ENCODE data around the gene LMOD2.

LMOD2 gene

GRCh38 chr7:123674399-123675180, 18.9 kb downstream of the LMOD2 start:
- WGBS = 87% methylated on average over 2 of the region's 2 CpGs
- H3K27me3 ChIP-seq (ENCODE audit: insufficient read depth, low read length) = no peaks in the 10 kb centered on the region
- H3K27ac ChIP-seq (ENCODE audit: low read depth, low read length) = no peak overlapping the region
- H3K4me3 ChIP-seq (ENCODE audit: low read length) = no peak overlapping the region
- no peaks in the 10 kb centered on the region for H3K4me1 ChIP-seq (ENCODE audit: insufficient read depth, low read length)
- H3K9ac ChIP-seq (ENCODE audit: low read depth, low read length) = no peak overlapping the region
- H3K36me3 ChIP-seq (ENCODE audit: insufficient read depth, low read length) = peaks cover 3% of the 10 kb centered on the region; the same call in 1 of the 2 replicates
- no peaks in the 10 kb centered on the region for H3K9me3 ChIP-seq (ENCODE audit: insufficient read depth, low read depth, low read length)

- Histone ChIP-seq H3K27ac (ENCODE audit: low read depth, low read length) (no peak overlapping the region), H3K9ac (ENCODE audit: low read depth, low read length) (no peak overlapping the region), H3K27me3 (ENCODE audit: insufficient read depth, low read length) (no peaks in the 10 kb centered on the region), H3K4me1 (ENCODE audit: insufficient read depth, low read length) (0 out of 2 replicates have a peak, but pooled peaks cover 2% of the 10 kb centered on the region), H3K4me3 (ENCODE audit: low read length) (no peak overlapping the region), H3K36me3 (ENCODE audit: insufficient read depth, low read length) (peaks cover 5% of the 10 kb centered on the region; the same call in 1 of the 2 replicates), H3K9me3 (ENCODE audit: insufficient read depth, low read depth, low read length) (no peaks in the 10 kb centered on the region)
Measured at GRCh38 chr7:123675181-123675473, 19.5 kb downstream of the LMOD2 start.

- 100% methylated on average over 2 of the region's 2 CpGs for WGBS
- Histone ChIP-seq H3K27me3 (ENCODE audit: insufficient read depth, low read length) (no peaks in the 10 kb centered on the region), H3K36me3 (ENCODE audit: insufficient read depth, low read length) (peaks cover 22% of the 10 kb centered on the region), H3K4me3 (ENCODE audit: low read length) (no peak overlapping the region), H3K9ac (ENCODE audit: low read depth, low read length) (no peak overlapping the region), H3K9me3 (ENCODE audit: insufficient read depth, low read depth, low read length) (no peaks in the 10 kb centered on the region), H3K4me1 (ENCODE audit: insufficient read depth, low read length) (0 out of 2 replicates have a peak, but pooled peaks cover 4% of the 10 kb centered on the region), H3K27ac (ENCODE audit: low read depth, low read length) (no peak overlapping the region)
Measured at GRCh38 chr7:123677061-123677715, 21.5 kb downstream of the LMOD2 start.

GRCh38 chr7:123679614-123680013, 23.9 kb downstream of the LMOD2 start:
- peaks cover 42% of the 10 kb centered on the region for H3K36me3 ChIP-seq (ENCODE audit: insufficient read depth, low read length)
- 0 out of 2 replicates have a peak, but pooled peaks cover 4% of the 10 kb centered on the region for H3K4me1 ChIP-seq (ENCODE audit: insufficient read depth, low read length)
- no peaks in the 10 kb centered on the region for H3K27me3 ChIP-seq (ENCODE audit: insufficient read depth, low read length)
- no peaks in the 10 kb centered on the region for H3K9me3 ChIP-seq (ENCODE audit: insufficient read depth, low read depth, low read length)
- WGBS = 100% methylated on average over 3 of the region's 3 CpGs
- no peak overlapping the region for H3K9ac ChIP-seq (ENCODE audit: low read depth, low read length)
- no peak overlapping the region for H3K4me3 ChIP-seq (ENCODE audit: low read length)
- no peak overlapping the region for H3K27ac ChIP-seq (ENCODE audit: low read depth, low read length)

- H3K36me3 ChIP-seq (ENCODE audit: insufficient read depth, low read length) = peaks cover 49% of the 10 kb centered on the region
- no peak overlapping the region for H3K4me3 ChIP-seq (ENCODE audit: low read length)
- H3K4me1 ChIP-seq (ENCODE audit: insufficient read depth, low read length) = 0 out of 2 replicates have a peak, but pooled peaks cover 4% of the 10 kb centered on the region
- H3K9me3 ChIP-seq (ENCODE audit: insufficient read depth, low read depth, low read length) = no peaks in the 10 kb centered on the region
- no peak overlapping the region for H3K27ac ChIP-seq (ENCODE audit: low read depth, low read length)
- H3K9ac ChIP-seq (ENCODE audit: low read depth, low read length) = no peak overlapping the region
- 91% methylated on average over 3 of the region's 3 CpGs for WGBS
- no peaks in the 10 kb centered on the region for H3K27me3 ChIP-seq (ENCODE audit: insufficient read depth, low read length)
Measured at GRCh38 chr7:123680580-123680979, 24.9 kb downstream of the LMOD2 start.

- H3K36me3 ChIP-seq (ENCODE audit: insufficient read depth, low read length) = peaks cover 58% of the 10 kb centered on the region
- H3K27ac ChIP-seq (ENCODE audit: low read depth, low read length) = no peak overlapping the region
- 89% methylated on average over 2 of the region's 2 CpGs for WGBS
- no peaks in the 10 kb centered on the region for H3K27me3 ChIP-seq (ENCODE audit: insufficient read depth, low read length)
- H3K9me3 ChIP-seq (ENCODE audit: insufficient read depth, low read depth, low read length) = no peaks in the 10 kb centered on the region
- 0 out of 2 replicates have a peak, but pooled peaks cover 4% of the 10 kb centered on the region for H3K4me1 ChIP-seq (ENCODE audit: insufficient read depth, low read length)
- no peak overlapping the region for H3K4me3 ChIP-seq (ENCODE audit: low read length)
- H3K9ac ChIP-seq (ENCODE audit: low read depth, low read length) = no peak overlapping the region
Measured at GRCh38 chr7:123681561-123681960, 25.9 kb downstream of the LMOD2 start.

- Histone ChIP-seq H3K4me3 (ENCODE audit: low read length) (no peak overlapping the region), H3K36me3 (ENCODE audit: insufficient read depth, low read length) (peaks cover 69% of the 10 kb centered on the region), H3K27ac (ENCODE audit: low read depth, low read length) (no peak overlapping the region), H3K27me3 (ENCODE audit: insufficient read depth, low read length) (no peaks in the 10 kb centered on the region), H3K9ac (ENCODE audit: low read depth, low read length) (no peak overlapping the region), H3K4me1 (ENCODE audit: insufficient read depth, low read length) (0 out of 2 replicates have a peak, but pooled peaks cover 4% of the 10 kb centered on the region), H3K9me3 (ENCODE audit: insufficient read depth, low read depth, low read length) (no peaks in the 10 kb centered on the region)
- 100% methylated on average over 1 of the region's 1 CpG for WGBS
Measured at GRCh38 chr7:123682690-123683089, 27.0 kb downstream of the LMOD2 start.

GRCh38 chr7:123687161-123687560, 31.5 kb downstream of the LMOD2 start:
- H3K9ac ChIP-seq (ENCODE audit: low read depth, low read length) = no peak overlapping the region
- no peaks in the 10 kb centered on the region for H3K9me3 ChIP-seq (ENCODE audit: insufficient read depth, low read depth, low read length)
- peaks cover 88% of the 10 kb centered on the region for H3K36me3 ChIP-seq (ENCODE audit: insufficient read depth, low read length)
- no peaks in the 10 kb centered on the region for H3K27me3 ChIP-seq (ENCODE audit: insufficient read depth, low read length)
- no peaks in the 10 kb centered on the region for H3K4me1 ChIP-seq (ENCODE audit: insufficient read depth, low read length)
- 92% methylated on average over 2 of the region's 2 CpGs for WGBS
- H3K27ac ChIP-seq (ENCODE audit: low read depth, low read length) = no peak overlapping the region
- H3K4me3 ChIP-seq (ENCODE audit: low read length) = no peak overlapping the region

- Histone ChIP-seq H3K36me3 (ENCODE audit: insufficient read depth, low read length) (peaks cover 91% of the 10 kb centered on the region), H3K27ac (ENCODE audit: low read depth, low read length) (no peak overlapping the region), H3K27me3 (ENCODE audit: insufficient read depth, low read length) (no peaks in the 10 kb centered on the region), H3K4me1 (ENCODE audit: insufficient read depth, low read length) (peaks cover 1% of the 10 kb centered on the region; the same call in 1 of the 2 replicates), H3K4me3 (ENCODE audit: low read length) (no peak overlapping the region), H3K9ac (ENCODE audit: low read depth, low read length) (no peak overlapping the region), H3K9me3 (ENCODE audit: insufficient read depth, low read depth, low read length) (no peaks in the 10 kb centered on the region)
- no CpG with 5 or more reads among the region's 1 CpG for WGBS
Measured at GRCh38 chr7:123687727-123688126, 32.1 kb downstream of the LMOD2 start.

GRCh38 chr7:123689250-123689649, 33.6 kb downstream of the LMOD2 start:
- 76% methylated on average over 3 of the region's 3 CpGs for WGBS
- H3K27ac ChIP-seq (ENCODE audit: low read depth, low read length) = no peak overlapping the region
- H3K9me3 ChIP-seq (ENCODE audit: insufficient read depth, low read depth, low read length) = no peaks in the 10 kb centered on the region
- no peaks in the 10 kb centered on the region for H3K27me3 ChIP-seq (ENCODE audit: insufficient read depth, low read length)
- H3K4me1 ChIP-seq (ENCODE audit: insufficient read depth, low read length) = peaks cover 5% of the 10 kb centered on the region; the same call in 1 of the 2 replicates
- H3K36me3 ChIP-seq (ENCODE audit: insufficient read depth, low read length) = peaks cover 92% of the 10 kb centered on the region
- no peak overlapping the region for H3K9ac ChIP-seq (ENCODE audit: low read depth, low read length)
- no peak overlapping the region for H3K4me3 ChIP-seq (ENCODE audit: low read length)

- Histone ChIP-seq H3K27ac (ENCODE audit: low read depth, low read length) (no peak overlapping the region), H3K4me3 (ENCODE audit: low read length) (no peak overlapping the region), H3K36me3 (ENCODE audit: insufficient read depth, low read length) (peaks cover 94% of the 10 kb centered on the region), H3K9ac (ENCODE audit: low read depth, low read length) (no peak overlapping the region), H3K4me1 (ENCODE audit: insufficient read depth, low read length) (peaks cover 5% of the 10 kb centered on the region; the same call in 1 of the 2 replicates), H3K27me3 (ENCODE audit: insufficient read depth, low read length) (no peaks in the 10 kb centered on the region), H3K9me3 (ENCODE audit: insufficient read depth, low read depth, low read length) (no peaks in the 10 kb centered on the region)
- 89% methylated on average over 1 of the region's 2 CpGs for WGBS
Measured at GRCh38 chr7:123690550-123690949, 34.9 kb downstream of the LMOD2 start.
